Measurements from ENCODE around the gene TFRC.
"Not testable (repeated sequence)": the region's sequence is repeated elsewhere in the genome, so short reads cannot be mapped to it uniquely, and the experiment has no call there.

The TFRC gene

GRCh38 chr3:196081834-196082618 is at the start of gene TFRC:
Gene TFRC (minus strand): TSS chr3:196082090. CDS start chr3:196077099, 4,991 bp downstream.
- in situ Hi-C loops (cut with HindIII; ENCODE audit: low sequenced_read_pairs): loop anchor here (5.0 kb wide), 1 partner anchor 95 kb away; no protein-coding TSS in a partner anchor

GRCh38 chr3:196128172-196128843 is 46.4 kb upstream of the TFRC start:
- in situ Hi-C loops (cut with HindIII; ENCODE audit: low sequenced_read_pairs): no loop called here

GRCh38 chr3:196127308-196128040 is 45.6 kb upstream of the TFRC start:
- in situ Hi-C loops (cut with HindIII; ENCODE audit: low sequenced_read_pairs): no loop called here

GRCh38 chr3:196124608-196125007 is 42.7 kb upstream of the TFRC start:
- in situ Hi-C loops (cut with HindIII; ENCODE audit: low sequenced_read_pairs): no loop called here

- in situ Hi-C loops (cut with HindIII; ENCODE audit: low sequenced_read_pairs): no loop called here
These were observed 40.8 kb upstream of the TFRC start for GRCh38 chr3:196122688-196123046.

GRCh38 chr3:196122021-196122687 is 40.3 kb upstream of the TFRC start:
- in situ Hi-C loops (cut with HindIII; ENCODE audit: low sequenced_read_pairs): no loop called here

- in situ Hi-C loops (cut with HindIII; ENCODE audit: low sequenced_read_pairs): no loop called here
These were observed 39.2 kb upstream of the TFRC start for GRCh38 chr3:196121066-196121465.

- in situ Hi-C loops (cut with HindIII; ENCODE audit: low sequenced_read_pairs): no loop called here
These were observed 38.5 kb upstream of the TFRC start for GRCh38 chr3:196120291-196120951.

GRCh38 chr3:196117809-196118208 is 35.9 kb upstream of the TFRC start:
- in situ Hi-C loops (cut with HindIII; ENCODE audit: low sequenced_read_pairs): loop anchor here (5.0 kb wide), 1 partner anchor 59 kb away; no protein-coding TSS in a partner anchor

GRCh38 chr3:196115678-196116083 is 33.8 kb upstream of the TFRC start:
- in situ Hi-C loops (cut with HindIII; ENCODE audit: low sequenced_read_pairs): loop anchor here (5.0 kb wide), 1 partner anchor 62 kb away; no protein-coding TSS in a partner anchor

- in situ Hi-C loops (cut with HindIII; ENCODE audit: low sequenced_read_pairs): no loop called here
These were observed 30.1 kb upstream of the TFRC start for GRCh38 chr3:196111939-196112386.

GRCh38 chr3:196108075-196108743 is 26.3 kb upstream of the TFRC start:
- in situ Hi-C loops (cut with HindIII; ENCODE audit: low sequenced_read_pairs): no loop called here

GRCh38 chr3:196104707-196105106 is 22.8 kb upstream of the TFRC start:
- in situ Hi-C loops (cut with HindIII; ENCODE audit: low sequenced_read_pairs): not testable (repeated sequence)

GRCh38 chr3:196098365-196098980 is 16.6 kb upstream of the TFRC start:
- in situ Hi-C loops (cut with HindIII; ENCODE audit: low sequenced_read_pairs): not testable (repeated sequence)

GRCh38 chr3:196097373-196098154 is 15.7 kb upstream of the TFRC start:
- in situ Hi-C loops (cut with HindIII; ENCODE audit: low sequenced_read_pairs): no loop called here

- in situ Hi-C loops (cut with HindIII; ENCODE audit: low sequenced_read_pairs): no loop called here
These were observed 14.6 kb upstream of the TFRC start for GRCh38 chr3:196096382-196096953.

GRCh38 chr3:196093317-196094111 is 11.6 kb upstream of the TFRC start:
- in situ Hi-C loops (cut with HindIII; ENCODE audit: low sequenced_read_pairs): no loop called here
